Lung microvascular endothelial cell (primary cell): ENCODE measurements around the gene PGAM5. TPM values are rescaled to one million over a fixed set of nuclear protein-coding genes. Genes with fewer than 3 reads are reported as not detected.
"Not testable (repeated sequence)": the region's sequence is repeated elsewhere in the genome, so short reads cannot be mapped to it uniquely, and the experiment has no call there.

ENCODE experiments used
- DNase-seq, 2 donors: peaks; one replicate each; pipeline versions ENCODE4 v3.0.0 to v3.0.0-alpha.2; 2010; ENCODE audit warnings: low read depth in 2 of 2
- total RNA-seq: library from RNA; depleted of rRNA; stranded (reverse); fragments of >200 nt; gene quantifications from 2 replicates; pipeline ENCODE4 v1.2.1, GENCODE V29; 2014

The PGAM5 gene
- total RNA-seq, 1 donor from 2014 or later, result 33.9 TPM

GRCh38 chr12:132743831-132744230 lies 33.2 kb downstream of the PGAM5 start:
- no peak for DNase-seq

- DNase-seq, result no peak
Observed at GRCh38 chr12:132746613-132747012, 36.0 kb downstream of the PGAM5 start.

DNA sequence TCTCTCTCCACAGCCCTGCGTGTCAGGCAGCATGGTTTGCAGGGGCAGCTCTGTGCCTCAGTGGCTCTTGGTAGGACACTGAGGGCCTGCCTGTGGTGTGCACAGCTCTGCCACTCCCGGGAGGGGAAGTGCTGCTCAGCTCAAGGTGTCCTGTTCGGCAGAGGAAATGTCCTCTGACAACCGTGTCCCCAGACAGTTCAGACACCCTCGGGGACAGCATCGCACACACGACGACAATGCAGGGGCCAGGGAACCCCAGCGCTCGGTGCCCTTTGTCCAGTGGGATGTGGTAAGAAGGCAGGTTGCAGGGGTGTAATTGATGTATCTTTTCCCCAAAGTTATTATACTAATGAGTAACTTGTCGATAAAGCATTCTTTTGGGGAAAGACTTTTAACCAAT lies 36.8 kb downstream of the PGAM5 start:
- no peak for DNase-seq

GRCh38 chr12:132747896-132748295 lies 37.3 kb downstream of the PGAM5 start:
- DNase-seq, result no peak

GRCh38 chr12:132748319-132748718 lies 37.7 kb downstream of the PGAM5 start:
- no peak for DNase-seq

- DNase-seq, result not testable (repeated sequence)
Observed at GRCh38 chr12:132753670-132754069, 43.0 kb downstream of the PGAM5 start.

GRCh38 chr12:132754160-132754932 lies 43.7 kb downstream of the PGAM5 start:
- DNase-seq, result no peak

DNA sequence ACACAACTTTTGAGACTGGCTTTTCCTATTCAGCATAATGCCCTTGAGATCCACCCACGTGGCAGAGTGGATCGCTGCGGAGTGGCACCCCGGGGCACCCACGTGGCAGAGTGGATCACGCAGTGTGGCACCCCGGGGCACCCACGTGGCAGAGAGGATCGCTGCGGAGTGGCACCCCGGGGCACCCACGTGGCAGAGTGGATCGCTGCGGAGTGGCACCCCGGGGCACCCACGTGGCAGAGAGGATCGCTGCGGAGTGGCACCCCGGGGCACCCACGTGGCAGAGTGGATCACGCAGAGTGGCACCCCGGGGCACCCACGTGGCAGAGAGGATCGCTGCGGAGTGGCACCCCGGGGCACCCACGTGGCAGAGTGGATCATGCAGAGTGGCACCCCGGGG lies 48.2 kb downstream of the PGAM5 start:
- not testable (repeated sequence) for DNase-seq

DNA sequence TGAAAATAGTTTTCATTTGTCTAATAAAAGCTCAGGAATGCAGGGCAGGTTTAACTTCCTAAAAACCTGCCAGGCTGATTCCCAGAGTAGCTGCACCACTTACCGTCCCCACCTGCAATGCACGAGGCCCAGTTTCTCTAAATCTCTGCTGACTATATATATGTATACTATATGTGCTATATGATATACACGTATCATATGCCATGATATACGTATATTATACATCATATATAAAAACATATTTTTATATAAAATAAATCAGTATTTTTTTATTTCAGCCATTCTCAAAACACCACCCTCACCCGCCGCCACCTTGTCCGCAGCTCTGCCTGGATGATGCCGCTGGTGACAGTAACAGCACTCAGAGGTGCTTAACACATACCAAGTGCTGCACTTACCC lies 48.7 kb downstream of the PGAM5 start:
- DNase-seq, result no peak

GRCh38 chr12:132761032-132761920 lies 50.6 kb downstream of the PGAM5 start, which contains the start of gene ANKLE2:
Gene ANKLE2, minus strand, starts transcription at chr12:132761832. Its CDS starts 34 bp downstream, at chr12:132761798.
- peak; percentile 63 to 79 for DNase-seq

- DNase-seq, result peak; percentile 88 to 94
Observed at GRCh38 chr12:132761921-132762583, 51.4 kb downstream of the PGAM5 start.

- no peak for DNase-seq
Observed at GRCh38 chr12:132764231-132764630, 53.6 kb downstream of the PGAM5 start.

GRCh38 chr12:132765361-132765760 lies 54.7 kb downstream of the PGAM5 start:
- no peak for DNase-seq

- DNase-seq, result peak; percentile 51 to 92
Observed at GRCh38 chr12:132766380-132767085, 55.9 kb downstream of the PGAM5 start.

DNA sequence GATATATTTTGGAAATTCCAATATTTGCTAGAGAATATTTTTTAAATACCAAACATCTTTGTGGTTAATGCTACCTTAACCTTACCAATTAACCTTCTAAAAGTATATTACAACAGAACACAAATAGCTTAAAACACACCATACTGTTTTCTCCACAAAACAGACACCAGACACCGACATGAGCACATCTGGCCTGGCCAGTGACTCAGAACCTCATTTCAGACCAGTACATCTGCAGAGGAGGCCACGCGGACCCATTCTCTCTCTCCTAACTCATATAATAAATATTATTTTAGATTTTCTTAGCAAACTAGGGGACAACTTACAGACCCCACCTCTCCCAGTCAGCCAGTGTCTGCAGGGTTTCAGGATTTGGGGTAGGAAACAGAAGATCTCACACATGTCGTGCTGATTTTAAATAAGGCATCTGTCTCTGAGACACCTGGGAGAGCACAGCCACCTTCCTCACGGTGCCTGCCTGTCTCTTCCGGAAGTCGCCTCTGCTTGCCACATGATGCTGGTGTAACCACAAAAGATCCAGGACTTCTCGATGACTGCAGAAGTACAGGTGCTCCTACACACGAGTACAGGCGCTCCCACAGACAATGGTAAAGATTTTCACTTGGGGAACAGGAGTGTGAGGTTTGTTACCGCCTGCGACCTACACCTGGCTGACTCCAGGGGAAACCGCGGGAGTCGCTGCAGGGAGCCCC lies 60.6 kb downstream of the PGAM5 start:
- DNase-seq, result no peak

Other genes starting within 250 kb of the PGAM5 start
- gene FBRSL1, start 220.7 kb upstream of the PGAM5 start, total RNA-seq, result 3.6 and 7.2 TPM in 2 replicates
- 1.3 and 2.2 TPM in 2 replicates for gene LRCOL1, start 100.3 kb upstream of the PGAM5 start, total RNA-seq
- gene P2RX2, start 92.1 kb upstream of the PGAM5 start, total RNA-seq, result not detected in 2 replicates
- 16.1 and 27.4 TPM in 2 replicates for gene POLE, start 23.5 kb upstream of the PGAM5 start, total RNA-seq
- gene PXMP2, start 23.3 kb upstream of the PGAM5 start, total RNA-seq, result 21.4 and 38.7 TPM in 2 replicates
- gene ANKLE2, start 51.0 kb downstream of the PGAM5 start, total RNA-seq, result 31.6 and 34.5 TPM in 2 replicates
- 41.6 and 70.0 TPM in 2 replicates for gene GOLGA3, start 118.0 kb downstream of the PGAM5 start, total RNA-seq
- gene CHFR, start 176.8 kb downstream of the PGAM5 start, total RNA-seq, result 31.4 and 35.7 TPM in 2 replicates
- 2.4 and 3.8 TPM in 2 replicates for gene ZNF605, start 245.5 kb downstream of the PGAM5 start, total RNA-seq